Stimulated activated CD4-positive, alpha-beta T cell treated with anti-CD3 and anti-CD28 coated beads, Interleukin-2, amount 100 ng/mL, for 4 hours (primary cell): ENCODE measurements around the gene PYCR2.

ENCODE experiments used
- DNase-seq: peaks from one replicate; pipeline ENCODE4 v3.0.0-alpha.2; 2020; ENCODE audit warnings: low read depth

PYCR2 gene

GRCh38 chr1:225876900-225877510 lies 47.0 kb downstream of the PYCR2 start:
- no peak for DNase-seq

GRCh38 chr1:225875044-225875815 lies 48.8 kb downstream of the PYCR2 start:
- DNase-seq: no peak

DNA sequence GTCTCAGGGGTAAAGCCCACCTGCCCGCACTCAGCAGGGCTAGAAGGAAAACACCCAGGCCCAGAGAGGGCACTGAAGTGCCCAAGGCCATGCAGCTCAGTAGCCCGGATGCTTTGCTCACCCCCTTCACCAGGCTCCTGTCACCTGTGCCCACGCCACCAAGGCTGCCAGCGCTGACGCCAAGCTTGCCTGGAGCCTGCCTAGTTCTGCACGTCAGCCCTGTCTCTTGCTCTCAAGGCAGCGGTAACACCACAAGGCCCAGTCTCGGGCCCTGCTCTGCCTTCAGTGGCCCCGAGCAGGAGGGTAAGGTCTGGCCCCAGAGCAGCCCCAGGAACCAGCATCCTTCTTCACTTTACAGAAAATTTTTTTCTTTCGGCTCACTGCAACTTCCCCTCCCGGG lies 49.6 kb downstream of the PYCR2 start:
- no peak for DNase-seq

- no peak for DNase-seq
Observed at GRCh38 chr1:225873281-225873850, 50.7 kb downstream of the PYCR2 start.

DNA sequence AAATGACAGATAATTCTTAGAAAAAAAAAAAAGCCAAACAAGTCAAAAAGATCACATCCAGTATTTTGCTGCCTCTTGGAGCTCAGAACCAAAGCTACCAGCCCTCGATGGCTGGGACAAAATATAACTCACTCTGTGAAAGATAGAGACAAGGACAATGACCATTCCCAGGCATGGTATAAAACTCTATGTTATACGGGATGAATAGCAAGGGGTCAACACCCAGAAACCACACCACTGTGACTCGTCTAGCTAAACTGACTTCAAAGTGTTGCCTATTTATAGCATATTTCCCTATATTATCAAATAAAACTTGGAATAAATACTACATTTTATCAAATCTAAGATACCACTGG lies 52.0 kb downstream of the PYCR2 start:
- no peak for DNase-seq

- no peak for DNase-seq
Observed at GRCh38 chr1:225871359-225872074, 52.5 kb downstream of the PYCR2 start.

- no peak for DNase-seq
Observed at GRCh38 chr1:225870911-225871310, 53.1 kb downstream of the PYCR2 start.
